MM.1S (cell line): ENCODE results near the gene ZMIZ1.

ENCODE experiments used
- CTCF ChIP-seq: fragments of 300-600 bp; sonication (generic); IDR thresholded peaks from 2 replicates; pipeline ENCODE4 v1.5.1; 2016; ENCODE audit warnings: antibody characterized with exemption, low read length, mixed read lengths
- EZH2phosphoT487 ChIP-seq: fragments of 300-600 bp; sonication (generic); IDR thresholded peaks from 2 replicates; pipeline ENCODE4 v1.6.1; 2018; ENCODE audit warnings: antibody characterized with exemption, low read length

- TF ChIP-seq EZH2phosphoT487, result no peak
- no peak for TF ChIP-seq CTCF
Observed at GRCh38 chr10:79229071-79229541, 160.3 kb downstream of the ZMIZ1 start.
